Prostate gland (tissue), 2 donors: ENCODE measurements around the gene UBAC2. TPM values are rescaled to one million over a fixed set of nuclear protein-coding genes. Genes with fewer than 3 reads are reported as not detected.

Source experiments
- DNase-seq: peaks from one replicate; pipeline ENCODE4 v3.0.0-alpha.2; 2019; ENCODE audit warnings: low spot score
- H3K27ac ChIP-seq, 2 donors: fragments of 200-600 bp; sonication (generic); 2 replicates each; pipeline ENCODE4 v1.5.1; 2017 to 2019
- H3K27me3 ChIP-seq: fragments of 200-600 bp; sonication (generic); replicated peaks from 2 replicates; pipeline ENCODE4 v1.5.1; 2019; ENCODE audit not compliant: insufficient read depth
- H3K36me3 ChIP-seq, 2 donors: fragments of 200-600 bp; sonication (generic); 1 replicate in 1 of 2; 2 replicates in 1 of 2; pipeline versions ENCODE4 v1.5.1 to v1.8.1; 2017 to 2019
- H3K4me1 ChIP-seq: fragments of 200-600 bp; sonication (generic); replicated peaks from 2 replicates; pipeline ENCODE4 v1.5.1; 2019
- H3K4me3 ChIP-seq, 2 donors: fragments of 200-600 bp; sonication (generic); 2 replicates each; pipeline ENCODE4 v1.5.1; 2017 to 2019
- H3K9me3 ChIP-seq: fragments of 200-600 bp; sonication (generic); 2 replicates; pipeline ENCODE4 v1.5.1; 2017
- CTCF ChIP-seq, 4 experiments: fragments of 200-600 bp in 2 of 4; fragments of 450-650 bp in 2 of 4; sonication (generic) in 2 of 4; IDR thresholded peaks; 1 replicate in 3 of 4; 2 replicates in 1 of 4; pipeline ENCODE4 v1.5.1; 2016 to 2019; ENCODE audit warnings: antibody characterized with exemption in 4 of 4, mild to moderate bottlenecking in 2 of 4, moderate library complexity in 2 of 4
- POLR2A ChIP-seq: fragments of 450-650 bp; IDR thresholded peaks from one replicate; pipeline ENCODE4 v1.6.1; 2016; ENCODE audit warnings: antibody characterized with exemption, mild to moderate bottlenecking
- POLR2AphosphoS5 ChIP-seq: sonication (generic); formaldehyde crosslinking; IDR thresholded peaks from one replicate; pipeline ENCODE4 v1.6.1; 2017; ENCODE audit warnings: antibody characterized with exemption
- WGBS: methylation state at CpG from one replicate; pipeline ENCODE4 v1.1.5; 2018; 5-methylcytosine and 5-hydroxymethylcytosine counted together
- intact Hi-C: fragments of 100-400 bp; cut with DNase I; formaldehyde crosslinking; loops from one replicate; pipeline ENCODE4 v1.14.2; 2022
- total RNA-seq, 2 donors: library from RNA; depleted of rRNA; stranded (reverse); fragments of >200 nt; gene quantifications; one replicate each; pipeline ENCODE4 v1.1.0, GENCODE V29; 2016

The UBAC2 gene
- total RNA-seq, 2 donors from 2014 or later: 60.7 to 86.9 TPM

GRCh38 chr13:99327126-99327525 lies 126.5 kb downstream of the UBAC2 start:
- intact Hi-C loops: no loop called here
- 93% methylated on average over 2 of the region's 2 CpGs for WGBS
- TF ChIP-seq POLR2A (no peak), CTCF (IDR thresholded peaks at IDR 0.05) (no peak), POLR2AphosphoS5 (no peak)
- Histone ChIP-seq H3K27me3 (no peaks in the 10 kb centered on the region), H3K36me3 (no peaks in the 10 kb centered on the region), H3K4me3 (no peak overlapping the region), H3K9me3 (no peaks in the 10 kb centered on the region), H3K4me1 (no peaks in the 10 kb centered on the region), H3K27ac (no peak overlapping the region)
- no peak for DNase-seq

GRCh38 chr13:99327761-99328160 lies 127.1 kb downstream of the UBAC2 start:
- H3K27me3 ChIP-seq: no peaks in the 10 kb centered on the region
- WGBS: 97% methylated on average over 2 of the region's 2 CpGs
- DNase-seq: no peak
- H3K9me3 ChIP-seq: no peaks in the 10 kb centered on the region
- no peaks in the 10 kb centered on the region for H3K36me3 ChIP-seq
- H3K4me3 ChIP-seq: no peak overlapping the region
- intact Hi-C loops: no loop called here
- H3K4me1 ChIP-seq: no peaks in the 10 kb centered on the region
- no peak overlapping the region for H3K27ac ChIP-seq
- TF ChIP-seq POLR2A (no peak), POLR2AphosphoS5 (no peak), CTCF (IDR thresholded peaks at IDR 0.05) (no peak)

GRCh38 chr13:99329477-99329876 lies 128.8 kb downstream of the UBAC2 start:
- TF ChIP-seq POLR2A: no peak
- Histone ChIP-seq H3K27me3 (no peaks in the 10 kb centered on the region), H3K27ac (no peak overlapping the region), H3K4me3 (no peak overlapping the region), H3K9me3 (no peaks in the 10 kb centered on the region), H3K36me3 (no peaks in the 10 kb centered on the region), H3K4me1 (no peaks in the 10 kb centered on the region)
- DNase-seq: no peak
- 100% methylated on average over 1 of the region's 1 CpG for WGBS
- intact Hi-C loops: no loop called here

- Histone ChIP-seq H3K4me1 (no peaks in the 10 kb centered on the region), H3K4me3 (no peak overlapping the region), H3K9me3 (no peaks in the 10 kb centered on the region), H3K36me3 (no peaks in the 10 kb centered on the region), H3K27me3 (no peaks in the 10 kb centered on the region), H3K27ac (no peak overlapping the region)
- no peak for DNase-seq
- intact Hi-C loops: no loop called here
- 68% methylated on average over 6 of the region's 6 CpGs for WGBS
- no peak for TF ChIP-seq POLR2A
- no peak for TF ChIP-seq CTCF (IDR thresholded peaks at IDR 0.05)
- no peak for TF ChIP-seq POLR2AphosphoS5
These were observed 130.3 kb downstream of the UBAC2 start for GRCh38 chr13:99330942-99331341.

- no peaks in the 10 kb centered on the region for H3K36me3 ChIP-seq
- intact Hi-C loops: no loop called here
- H3K27me3 ChIP-seq: no peaks in the 10 kb centered on the region
- DNase-seq: no peak
- TF ChIP-seq POLR2AphosphoS5 (no peak), CTCF (IDR thresholded peaks at IDR 0.05) (no peak), POLR2A (no peak)
- H3K27ac ChIP-seq: no peak overlapping the region
- H3K9me3 ChIP-seq: no peaks in the 10 kb centered on the region
- whole genome bisulfite sequencing: 88% methylated on average over 5 of the region's 5 CpGs
- no peak overlapping the region for H3K4me3 ChIP-seq
- no peaks in the 10 kb centered on the region for H3K4me1 ChIP-seq
These were observed 131.2 kb downstream of the UBAC2 start for GRCh38 chr13:99331881-99332293.
